Uterus (tissue), 4 donors: ENCODE data around the gene OPRM1. TPM values are rescaled to one million over a fixed set of nuclear protein-coding genes. Genes with fewer than 3 reads are reported as not detected.

Experiments
- DNase-seq, 2 donors: peaks; one replicate each; pipeline ENCODE4 v3.0.0-alpha.2; 2019 to 2020
- H3K27ac ChIP-seq, 2 donors: fragments of 200-600 bp; sonication (generic); 1 replicate in 1 of 2; 2 replicates in 1 of 2; pipeline ENCODE4 v1.5.1; 2016 to 2018
- H3K27me3 ChIP-seq, 2 donors: fragments of 200-600 bp; sonication (generic); one replicate each; pipeline ENCODE4 v1.5.1; 2018 to 2019; ENCODE audit warnings: control low read depth in 1 of 2
- H3K36me3 ChIP-seq, 2 donors: fragments of 200-600 bp; sonication (generic); one replicate each; pipeline ENCODE4 v1.5.1; 2019; ENCODE audit warnings: control low read depth in 1 of 2
- H3K4me1 ChIP-seq, 2 donors: fragments of 200-600 bp; sonication (generic); one replicate each; pipeline ENCODE4 v1.5.1; 2018 to 2019; ENCODE audit warnings: control low read depth in 1 of 2
- H3K4me3 ChIP-seq, 2 donors: fragments of 200-600 bp; sonication (generic); 1 replicate in 1 of 2; 2 replicates in 1 of 2; pipeline ENCODE4 v1.5.1; 2018 to 2019; ENCODE audit warnings: mild to moderate bottlenecking in 1 of 2
- H3K9me3 ChIP-seq, 2 donors: fragments of 200-600 bp; sonication (generic); one replicate each; pipeline ENCODE4 v1.5.1; 2019; ENCODE audit warnings: control low read depth in 1 of 2
- CTCF ChIP-seq, 4 experiments: fragments of 200-600 bp in 2 of 4; fragments of 450-650 bp in 2 of 4; sonication (generic) in 2 of 4; IDR thresholded peaks; one replicate each; pipeline ENCODE4 v1.5.1; 2016 to 2019; ENCODE audit warnings: antibody characterized with exemption in 4 of 4, mild to moderate bottlenecking in 2 of 4, moderate library complexity in 1 of 4
- POLR2A ChIP-seq, 2 donors: fragments of 450-650 bp; IDR thresholded peaks; one replicate each; pipeline ENCODE4 v1.6.1; 2016; ENCODE audit warnings: antibody characterized with exemption in 2 of 2, mild to moderate bottlenecking in 1 of 2, moderate library complexity in 1 of 2
- intact Hi-C: fragments of 100-400 bp; cut with DNase I; formaldehyde crosslinking; loops from one replicate; pipeline ENCODE4 v1.15.1; 2023; ENCODE audit warnings: low total_unique reads
- total RNA-seq, 4 donors: library from RNA; depleted of rRNA in 3 of 4; stranded (reverse); fragments of >200 nt in 3 of 4; gene quantifications; one replicate each; pipeline versions ENCODE4 v1.1.0 to v1.2.4, GENCODE V29; 2014 to 2023
- donor health status: DM: yes; HTN: yes; CAD: no.

OPRM1 gene
- total RNA-seq: under 1 TPM in 1 of 4 donors, not detected in 3; 0.14 TPM

GRCh38 chr6:154039231-154039842 is at the start of gene OPRM1:
TSS of gene OPRM1 (plus strand) at chr6:154039240. CDS start at chr6:154039545, 305 bp downstream.
- no peak for TF ChIP-seq POLR2A (IDR thresholded peaks at IDR 0.05)
- no peak for TF ChIP-seq CTCF (IDR thresholded peaks at IDR 0.05)
- Histone ChIP-seq H3K4me1 (no peaks in the 10 kb centered on the region), H3K27ac (no peak within 1 kb of the TSS), H3K27me3 (no peaks in the 10 kb centered on the region), H3K9me3 (no peaks in the 10 kb centered on the region), H3K4me3 (no peak within 1 kb of the TSS), H3K36me3 (no peaks in the 10 kb centered on the region)
- DNase-seq: no peak
- intact Hi-C loops: no loop called here

DNA sequence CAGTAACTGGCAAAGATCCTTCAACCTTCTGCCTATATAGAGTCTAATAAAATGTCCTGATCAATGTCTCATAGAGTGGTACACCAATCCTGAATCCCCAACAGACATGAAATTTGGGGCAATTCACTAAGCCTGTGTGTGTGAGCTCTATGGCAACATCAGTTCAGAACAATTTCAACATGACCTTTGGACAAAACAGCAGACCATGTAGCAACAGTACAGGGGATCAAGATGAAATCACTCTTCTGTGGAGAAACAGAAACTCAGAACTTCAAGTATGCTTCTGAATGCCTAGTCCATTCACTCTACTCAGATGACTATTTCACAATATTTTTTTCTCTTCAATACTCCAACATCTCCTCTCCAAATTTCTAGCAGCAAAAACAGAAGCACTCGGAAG is 49.1 kb upstream of the OPRM1 start:
- no peaks in the 10 kb centered on the region for H3K36me3 ChIP-seq
- H3K9me3 ChIP-seq: no peaks in the 10 kb centered on the region
- H3K27me3 ChIP-seq: no peaks in the 10 kb centered on the region
- H3K4me3 ChIP-seq: no peak overlapping the region
- no peak for TF ChIP-seq CTCF (IDR thresholded peaks at IDR 0.05)
- no peak for TF ChIP-seq POLR2A (IDR thresholded peaks at IDR 0.05)
- intact Hi-C loops: no loop called here
- no peak overlapping the region for H3K27ac ChIP-seq
- DNase-seq: no peak
- no peaks in the 10 kb centered on the region for H3K4me1 ChIP-seq

DNA sequence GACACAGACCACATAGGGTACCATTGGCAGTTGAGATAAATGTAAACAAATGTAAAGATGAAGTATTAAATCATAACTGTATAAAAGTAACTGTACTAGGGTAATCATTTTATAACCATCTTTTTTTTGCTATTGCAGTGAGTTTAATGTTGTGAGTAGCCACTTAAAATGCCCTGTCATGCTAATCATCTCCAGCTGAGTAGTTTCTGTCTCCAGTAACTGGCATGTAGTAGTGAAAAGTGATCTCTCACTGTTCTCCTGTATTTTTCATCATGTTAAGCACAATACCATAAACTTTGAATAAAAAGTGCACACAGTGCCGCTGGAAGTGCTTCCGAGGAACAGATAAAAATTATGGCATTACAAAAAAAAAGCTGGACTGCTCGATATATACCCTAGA is 45.0 kb upstream of the OPRM1 start:
- TF ChIP-seq CTCF (IDR thresholded peaks at IDR 0.05): no peak
- no peak for TF ChIP-seq POLR2A (IDR thresholded peaks at IDR 0.05)
- no peak overlapping the region for H3K4me3 ChIP-seq
- no peak for DNase-seq
- no peaks in the 10 kb centered on the region for H3K27me3 ChIP-seq
- no peaks in the 10 kb centered on the region for H3K36me3 ChIP-seq
- intact Hi-C loops: no loop called here
- no peaks in the 10 kb centered on the region for H3K4me1 ChIP-seq
- no peak overlapping the region for H3K27ac ChIP-seq
- no peaks in the 10 kb centered on the region for H3K9me3 ChIP-seq

DNA sequence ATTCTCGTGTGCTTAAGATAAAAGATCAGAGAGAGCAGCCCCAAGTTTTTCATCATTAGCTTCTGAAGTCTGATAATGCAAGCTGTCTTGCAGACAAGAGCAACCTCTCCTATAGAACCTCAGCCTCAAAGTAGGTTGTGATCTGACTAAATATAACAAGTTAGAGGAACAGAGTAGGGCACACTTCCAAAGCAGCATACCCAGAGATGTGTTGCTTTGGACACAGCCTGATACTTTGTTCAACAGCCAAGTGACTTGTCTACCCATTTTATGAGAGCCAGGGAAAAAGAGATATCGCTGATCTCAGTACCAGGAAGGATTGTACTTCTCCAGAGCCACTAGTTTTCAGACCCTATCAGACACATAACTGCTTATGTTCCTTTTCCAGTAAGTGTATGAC is 44.2 kb upstream of the OPRM1 start:
- H3K36me3 ChIP-seq: no peaks in the 10 kb centered on the region
- no peaks in the 10 kb centered on the region for H3K4me1 ChIP-seq
- H3K9me3 ChIP-seq: no peaks in the 10 kb centered on the region
- intact Hi-C loops: no loop called here
- no peak for DNase-seq
- no peak overlapping the region for H3K4me3 ChIP-seq
- H3K27ac ChIP-seq: no peak overlapping the region
- H3K27me3 ChIP-seq: no peaks in the 10 kb centered on the region
- TF ChIP-seq POLR2A (IDR thresholded peaks at IDR 0.05): no peak
- no peak for TF ChIP-seq CTCF (IDR thresholded peaks at IDR 0.05)

- Histone ChIP-seq H3K4me3 (no peak overlapping the region), H3K27me3 (no peaks in the 10 kb centered on the region), H3K36me3 (no peaks in the 10 kb centered on the region), H3K27ac (no peak overlapping the region), H3K4me1 (no peaks in the 10 kb centered on the region), H3K9me3 (no peaks in the 10 kb centered on the region)
- intact Hi-C loops: no loop called here
- TF ChIP-seq CTCF (IDR thresholded peaks at IDR 0.05) (no peak), POLR2A (IDR thresholded peaks at IDR 0.05) (no peak)
- no peak for DNase-seq
These were observed 41.8 kb upstream of the OPRM1 start for GRCh38 chr6:153997221-153997620.
